Neural cell (in vitro differentiated cells): ENCODE measurements around the gene PPP1R3D. TPM values are rescaled to one million over a fixed set of nuclear protein-coding genes. Genes with fewer than 3 reads are reported as not detected.

Experiments
- H2AFZ ChIP-seq: fragments of 200-600, 300-800 bp; sonication (generic), shearing (Covaris generic); 2 replicates; pipeline ENCODE4 v1.6.0; 2014; ENCODE audit warnings: low read depth, mild to moderate bottlenecking, antibody characterized with exemption, low read length, moderate library complexity
- H3F3A ChIP-seq: fragments of 200-600 bp; shearing (Covaris generic); 2 replicates; pipeline ENCODE4 v1.6.1; 2016; ENCODE audit warnings: mild to moderate bottlenecking, moderate library complexity, mixed read lengths, antibody characterized with exemption, low read length; ENCODE audit not compliant: insufficient read depth, poor library complexity, severe bottlenecking
- H3K27ac ChIP-seq: fragments of 200-600, 300-800 bp; sonication (generic), shearing (Covaris generic); 2 replicates; pipeline ENCODE4 v1.5.1; 2014; ENCODE audit warnings: mild to moderate bottlenecking, low read length, moderate library complexity
- H3K27me3 ChIP-seq: fragments of 300-800, 200-600 bp; sonication (generic), shearing (Covaris generic); 2 replicates; pipeline ENCODE4 v1.6.0; 2014; ENCODE audit warnings: mild to moderate bottlenecking, low read depth, low read length, moderate library complexity; ENCODE audit not compliant: insufficient read depth
- H3K36me3 ChIP-seq: fragments of 300-800, 200-600 bp; sonication (generic), shearing (Covaris generic); 2 replicates; pipeline ENCODE4 v1.5.1; 2014; ENCODE audit warnings: mild to moderate bottlenecking, antibody characterized with exemption, low read length, moderate library complexity; ENCODE audit not compliant: insufficient read depth
- H3K4me2 ChIP-seq: fragments of 300-800, 200-600 bp; sonication (generic), shearing (Covaris generic); 2 replicates; pipeline ENCODE4 v1.6.0; 2014; ENCODE audit warnings: mild to moderate bottlenecking, low read length
- H3K4me3 ChIP-seq: fragments of 300-800, 200-600 bp; sonication (generic), shearing (Covaris generic); 2 replicates; pipeline ENCODE4 v1.5.1; 2014; ENCODE audit warnings: mild to moderate bottlenecking, low read length, moderate library complexity
- H3K79me2 ChIP-seq: fragments of 200-600 bp; shearing (Covaris generic); replicated peaks from 2 replicates; pipeline ENCODE4 v1.6.0; 2014; ENCODE audit warnings: mild to moderate bottlenecking, low read length, moderate library complexity; ENCODE audit not compliant: insufficient read depth
- H3K9ac ChIP-seq: fragments of 300-800, 200-600 bp; sonication (generic), shearing (Covaris generic); 2 replicates; pipeline ENCODE4 v1.6.1; 2016; ENCODE audit warnings: mild to moderate bottlenecking, low read length, mixed read lengths
- H3K9me2 ChIP-seq: fragments of 200-600 bp; shearing (Covaris generic); 2 replicates; pipeline ENCODE4 v1.6.1; 2016; ENCODE audit warnings: mild to moderate bottlenecking, low read length, mixed read lengths; ENCODE audit not compliant: insufficient read depth
- H3K9me3 ChIP-seq: fragments of 200-600, 300-800 bp; sonication (generic), shearing (Covaris generic); 2 replicates; pipeline ENCODE4 v1.6.1; 2016; ENCODE audit warnings: mild to moderate bottlenecking, mixed run types, low read length, moderate library complexity, mixed read lengths
- H4K20me1 ChIP-seq: fragments of 200-600 bp; shearing (Covaris generic); 2 replicates; pipeline ENCODE4 v1.6.1; 2016; ENCODE audit warnings: mild to moderate bottlenecking, mixed run types; ENCODE audit not compliant: insufficient read depth
- EP300 ChIP-seq: fragments of 450-650 bp; conservative IDR thresholded peaks from 2 replicates; pipeline ENCODE4 v1.6.1; 2014; ENCODE audit warnings: antibody characterized with exemption, mild to moderate bottlenecking, moderate library complexity; ENCODE audit not compliant: poor library complexity, severe bottlenecking
- EZH2 ChIP-seq: fragments of 200-600, 300-800 bp; shearing (Covaris generic), sonication (generic); IDR thresholded peaks from 2 replicates; pipeline ENCODE4 v1.6.1; 2014; ENCODE audit warnings: antibody characterized with exemption, low read length, borderline replicate concordance, mild to moderate bottlenecking; ENCODE audit not compliant: insufficient read depth, poor library complexity, severe bottlenecking
- MXI1 ChIP-seq: fragments of 450-650 bp; conservative IDR thresholded peaks from 2 replicates; pipeline ENCODE4 v1.6.1; 2014; ENCODE audit warnings: antibody characterized with exemption, mild to moderate bottlenecking; ENCODE audit not compliant: poor library complexity, severe bottlenecking
- POLR2AphosphoS5 ChIP-seq: IDR thresholded peaks from 2 replicates; pipeline ENCODE4 v1.6.1; 2012
- RAD21 ChIP-seq: fragments of 450-650 bp; conservative IDR thresholded peaks from 2 replicates; pipeline ENCODE4 v1.6.1; 2014; ENCODE audit warnings: antibody characterized with exemption, mild to moderate bottlenecking, moderate library complexity
- SMC3 ChIP-seq: fragments of 450-650 bp; conservative IDR thresholded peaks from 2 replicates; pipeline ENCODE4 v1.6.1; 2014; ENCODE audit warnings: antibody characterized with exemption, mild to moderate bottlenecking, moderate library complexity; ENCODE audit not compliant: poor library complexity
- TAF1 ChIP-seq: IDR thresholded peaks from 2 replicates; pipeline ENCODE4 v1.6.1; 2012; ENCODE audit warnings: low read depth
- polyA plus RNA-seq: library from polyadenylated mRNA; depleted of rRNA; stranded (reverse); fragments of >200 nt; gene quantifications from 2 replicates; pipeline ENCODE4 v1.2.3, GENCODE V29; 2014
- TF ChIP-seq, protein P1 (sequence below): IDR thresholded peaks from 2 replicates; pipeline ENCODE4 v1.6.1; 2012; ENCODE audit warnings: borderline replicate concordance
- TF ChIP-seq, protein P2 (sequence below): fragments of 450-650 bp; IDR thresholded peaks from 2 replicates; pipeline ENCODE4 v1.5.1; 2014; ENCODE audit warnings: antibody characterized with exemption, mild to moderate bottlenecking, moderate library complexity; ENCODE audit not compliant: poor library complexity, severe bottlenecking

Gene PPP1R3D
- polyA plus RNA-seq, 1 donor from 2014 or later, result 1.6 TPM

DNA sequence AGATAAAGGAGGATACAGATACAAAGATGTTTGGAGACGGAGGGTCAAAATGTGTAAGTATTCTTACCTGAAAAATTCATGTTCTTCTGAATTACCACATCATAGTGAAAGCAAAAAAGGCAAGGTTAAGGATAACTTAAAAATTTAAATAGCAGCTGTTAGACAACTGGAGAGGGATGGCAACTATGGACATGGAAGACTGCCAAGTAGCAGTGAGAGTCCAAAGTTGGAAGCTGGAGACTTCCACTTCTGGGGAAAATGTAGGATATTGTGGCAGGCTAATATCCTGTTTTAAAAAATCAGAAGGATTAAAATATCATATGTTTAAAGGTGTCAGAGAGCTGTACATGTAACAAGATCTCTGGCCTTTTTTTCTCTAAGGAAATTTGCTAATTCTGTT is 36.5 kb downstream of the PPP1R3D start:
- H3K9me2 ChIP-seq, result no peaks in the 10 kb centered on the region
- no peak overlapping the region for H3K27ac ChIP-seq
- no peaks in the 10 kb centered on the region for H3K36me3 ChIP-seq
- no peak overlapping the region for H3K9ac ChIP-seq
- no peak overlapping the region for H3K4me2 ChIP-seq
- no peaks in the 10 kb centered on the region for H4K20me1 ChIP-seq
- H3K27me3 ChIP-seq, result no peaks in the 10 kb centered on the region
- H3K9me3 ChIP-seq, result no peaks in the 10 kb centered on the region
- TF ChIP-seq, protein P1, sequence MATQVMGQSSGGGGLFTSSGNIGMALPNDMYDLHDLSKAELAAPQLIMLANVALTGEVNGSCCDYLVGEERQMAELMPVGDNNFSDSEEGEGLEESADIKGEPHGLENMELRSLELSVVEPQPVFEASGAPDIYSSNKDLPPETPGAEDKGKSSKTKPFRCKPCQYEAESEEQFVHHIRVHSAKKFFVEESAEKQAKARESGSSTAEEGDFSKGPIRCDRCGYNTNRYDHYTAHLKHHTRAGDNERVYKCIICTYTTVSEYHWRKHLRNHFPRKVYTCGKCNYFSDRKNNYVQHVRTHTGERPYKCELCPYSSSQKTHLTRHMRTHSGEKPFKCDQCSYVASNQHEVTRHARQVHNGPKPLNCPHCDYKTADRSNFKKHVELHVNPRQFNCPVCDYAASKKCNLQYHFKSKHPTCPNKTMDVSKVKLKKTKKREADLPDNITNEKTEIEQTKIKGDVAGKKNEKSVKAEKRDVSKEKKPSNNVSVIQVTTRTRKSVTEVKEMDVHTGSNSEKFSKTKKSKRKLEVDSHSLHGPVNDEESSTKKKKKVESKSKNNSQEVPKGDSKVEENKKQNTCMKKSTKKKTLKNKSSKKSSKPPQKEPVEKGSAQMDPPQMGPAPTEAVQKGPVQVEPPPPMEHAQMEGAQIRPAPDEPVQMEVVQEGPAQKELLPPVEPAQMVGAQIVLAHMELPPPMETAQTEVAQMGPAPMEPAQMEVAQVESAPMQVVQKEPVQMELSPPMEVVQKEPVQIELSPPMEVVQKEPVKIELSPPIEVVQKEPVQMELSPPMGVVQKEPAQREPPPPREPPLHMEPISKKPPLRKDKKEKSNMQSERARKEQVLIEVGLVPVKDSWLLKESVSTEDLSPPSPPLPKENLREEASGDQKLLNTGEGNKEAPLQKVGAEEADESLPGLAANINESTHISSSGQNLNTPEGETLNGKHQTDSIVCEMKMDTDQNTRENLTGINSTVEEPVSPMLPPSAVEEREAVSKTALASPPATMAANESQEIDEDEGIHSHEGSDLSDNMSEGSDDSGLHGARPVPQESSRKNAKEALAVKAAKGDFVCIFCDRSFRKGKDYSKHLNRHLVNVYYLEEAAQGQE, result no peak
- TF ChIP-seq TAF1, result no peak
- no peak for TF ChIP-seq POLR2AphosphoS5
- TF ChIP-seq EP300, result no peak
- no peak for TF ChIP-seq RAD21
- TF ChIP-seq SMC3, result no peak
- TF ChIP-seq, protein P2, sequence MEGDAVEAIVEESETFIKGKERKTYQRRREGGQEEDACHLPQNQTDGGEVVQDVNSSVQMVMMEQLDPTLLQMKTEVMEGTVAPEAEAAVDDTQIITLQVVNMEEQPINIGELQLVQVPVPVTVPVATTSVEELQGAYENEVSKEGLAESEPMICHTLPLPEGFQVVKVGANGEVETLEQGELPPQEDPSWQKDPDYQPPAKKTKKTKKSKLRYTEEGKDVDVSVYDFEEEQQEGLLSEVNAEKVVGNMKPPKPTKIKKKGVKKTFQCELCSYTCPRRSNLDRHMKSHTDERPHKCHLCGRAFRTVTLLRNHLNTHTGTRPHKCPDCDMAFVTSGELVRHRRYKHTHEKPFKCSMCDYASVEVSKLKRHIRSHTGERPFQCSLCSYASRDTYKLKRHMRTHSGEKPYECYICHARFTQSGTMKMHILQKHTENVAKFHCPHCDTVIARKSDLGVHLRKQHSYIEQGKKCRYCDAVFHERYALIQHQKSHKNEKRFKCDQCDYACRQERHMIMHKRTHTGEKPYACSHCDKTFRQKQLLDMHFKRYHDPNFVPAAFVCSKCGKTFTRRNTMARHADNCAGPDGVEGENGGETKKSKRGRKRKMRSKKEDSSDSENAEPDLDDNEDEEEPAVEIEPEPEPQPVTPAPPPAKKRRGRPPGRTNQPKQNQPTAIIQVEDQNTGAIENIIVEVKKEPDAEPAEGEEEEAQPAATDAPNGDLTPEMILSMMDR, result no peak
- no peak for TF ChIP-seq EZH2
- no peak for TF ChIP-seq MXI1
- no peak overlapping the region for H3K4me3 ChIP-seq
- no peaks in the 10 kb centered on the region for H3F3A ChIP-seq
- no peak overlapping the region for H2AFZ ChIP-seq
- H3K79me2 ChIP-seq, result no peaks in the 10 kb centered on the region

DNA sequence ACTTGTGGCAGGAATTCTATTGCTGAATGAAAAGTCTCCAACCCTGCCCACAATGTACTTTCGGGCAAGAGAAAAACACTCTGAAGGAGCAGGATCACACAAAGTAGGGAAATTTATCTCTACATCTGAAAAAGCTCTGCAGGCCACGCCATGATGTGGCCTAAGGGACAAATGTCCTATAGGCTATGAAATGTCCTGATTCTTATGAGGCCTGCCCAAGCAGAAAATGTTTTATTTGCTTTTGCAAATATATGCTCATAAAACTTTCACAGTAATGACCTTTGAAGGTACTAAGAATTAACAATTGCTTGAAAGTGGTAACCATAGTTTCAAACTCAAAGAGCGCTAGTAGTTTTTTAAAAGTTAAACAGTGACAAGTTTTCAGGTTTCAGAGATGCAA is 37.6 kb downstream of the PPP1R3D start:
- no peaks in the 10 kb centered on the region for H3K27me3 ChIP-seq
- H3K79me2 ChIP-seq, result no peaks in the 10 kb centered on the region
- H3K9me3 ChIP-seq, result no peaks in the 10 kb centered on the region
- H3K27ac ChIP-seq, result no peak overlapping the region
- H3K9ac ChIP-seq, result no peak overlapping the region
- H4K20me1 ChIP-seq, result no peaks in the 10 kb centered on the region
- no peaks in the 10 kb centered on the region for H3F3A ChIP-seq
- H3K4me2 ChIP-seq, result no peak overlapping the region
- TF ChIP-seq SMC3, result no peak
- no peak for TF ChIP-seq EP300
- no peak for TF ChIP-seq EZH2
- no peak for TF ChIP-seq MXI1
- TF ChIP-seq TAF1, result no peak
- TF ChIP-seq, protein P1, result no peak
- TF ChIP-seq, protein P2, result no peak
- no peak for TF ChIP-seq RAD21
- no peak for TF ChIP-seq POLR2AphosphoS5
- no peak overlapping the region for H2AFZ ChIP-seq
- H3K9me2 ChIP-seq, result no peaks in the 10 kb centered on the region
- no peak overlapping the region for H3K4me3 ChIP-seq
- H3K36me3 ChIP-seq, result no peaks in the 10 kb centered on the region
